ENCODE measurements around the gene NKX6-2.

DNA sequence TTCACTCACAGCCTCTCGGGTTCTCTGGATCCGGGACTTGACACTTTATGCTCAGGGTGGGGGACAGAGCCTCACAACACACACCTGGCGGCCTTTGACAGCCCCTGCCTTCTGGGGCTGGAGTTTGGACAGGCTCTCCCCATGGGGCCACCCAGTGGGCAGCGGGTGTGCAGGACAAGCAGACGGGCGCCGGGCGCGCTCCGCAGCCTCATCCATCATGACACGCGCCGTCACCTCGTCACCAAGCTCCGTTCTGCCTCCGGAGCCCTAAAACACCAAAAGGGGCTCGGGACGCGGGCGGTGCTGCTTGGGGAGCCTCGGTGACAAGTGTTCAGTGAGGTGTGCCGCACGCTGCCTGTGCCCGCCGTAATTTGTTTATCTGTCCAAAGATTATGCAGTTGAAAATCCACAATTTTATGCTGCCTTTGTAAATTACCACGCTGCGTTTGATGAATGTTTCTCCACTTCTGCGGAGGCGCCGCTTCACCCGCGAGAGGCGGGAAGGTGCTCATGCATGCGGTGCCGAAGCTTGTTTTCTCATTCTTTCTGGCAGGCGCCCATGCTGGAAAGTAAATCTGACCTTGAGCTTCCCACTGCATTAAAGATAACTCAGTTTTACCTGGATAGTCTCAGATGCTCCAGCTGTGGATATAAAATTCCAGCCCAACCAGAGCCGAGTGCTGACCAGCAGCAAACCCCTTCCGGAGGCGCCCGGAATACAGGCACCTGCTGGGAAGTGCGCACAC is 6.2 kb downstream of the NKX6-2 start:
- TF ChIP-seq EZH2 (IDR thresholded peaks at IDR 0.05; ENCODE audit: insufficient read depth, poor library complexity, severe bottlenecking) (no peak), EZH2phosphoT487 (IDR thresholded peaks at IDR 0.05; ENCODE audit: insufficient read depth, low read depth) (no peak)

All from GM23248 (cell line).